GM12873 (cell line): Measurements from ENCODE around the gene ADGRA3.

Source experiments
- TF ChIP-seq, protein P1 (sequence below): IDR thresholded peaks from 2 replicates; pipeline ENCODE4 v1.5.1; 2012; ENCODE audit warnings: low read depth, mild to moderate bottlenecking, moderate library complexity, low read length, control low read depth; ENCODE audit not compliant: insufficient read depth; ENCODE audit errors: missing control alignments

Gene ADGRA3

DNA sequence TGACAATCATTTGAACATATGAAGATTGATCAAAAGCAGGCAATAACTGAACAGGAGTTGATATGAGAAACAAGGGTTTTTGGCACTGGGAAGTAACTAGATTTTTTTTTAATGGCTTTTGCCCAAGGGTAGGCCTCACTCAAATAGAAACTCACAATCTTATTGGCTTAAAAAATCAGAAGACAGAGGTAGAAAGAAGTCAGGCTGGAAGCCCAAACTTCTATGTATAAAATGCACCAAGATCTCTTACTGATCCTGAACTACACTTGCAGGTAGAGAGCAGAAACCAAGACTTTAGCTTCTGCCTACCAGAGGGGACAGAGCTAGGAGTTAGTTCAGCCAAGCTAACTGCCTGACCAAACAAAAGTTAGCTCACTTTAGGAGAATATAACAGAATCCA, 74.9 kb downstream of the ADGRA3 start:
- TF ChIP-seq, protein P1, sequence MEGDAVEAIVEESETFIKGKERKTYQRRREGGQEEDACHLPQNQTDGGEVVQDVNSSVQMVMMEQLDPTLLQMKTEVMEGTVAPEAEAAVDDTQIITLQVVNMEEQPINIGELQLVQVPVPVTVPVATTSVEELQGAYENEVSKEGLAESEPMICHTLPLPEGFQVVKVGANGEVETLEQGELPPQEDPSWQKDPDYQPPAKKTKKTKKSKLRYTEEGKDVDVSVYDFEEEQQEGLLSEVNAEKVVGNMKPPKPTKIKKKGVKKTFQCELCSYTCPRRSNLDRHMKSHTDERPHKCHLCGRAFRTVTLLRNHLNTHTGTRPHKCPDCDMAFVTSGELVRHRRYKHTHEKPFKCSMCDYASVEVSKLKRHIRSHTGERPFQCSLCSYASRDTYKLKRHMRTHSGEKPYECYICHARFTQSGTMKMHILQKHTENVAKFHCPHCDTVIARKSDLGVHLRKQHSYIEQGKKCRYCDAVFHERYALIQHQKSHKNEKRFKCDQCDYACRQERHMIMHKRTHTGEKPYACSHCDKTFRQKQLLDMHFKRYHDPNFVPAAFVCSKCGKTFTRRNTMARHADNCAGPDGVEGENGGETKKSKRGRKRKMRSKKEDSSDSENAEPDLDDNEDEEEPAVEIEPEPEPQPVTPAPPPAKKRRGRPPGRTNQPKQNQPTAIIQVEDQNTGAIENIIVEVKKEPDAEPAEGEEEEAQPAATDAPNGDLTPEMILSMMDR = no peak

DNA sequence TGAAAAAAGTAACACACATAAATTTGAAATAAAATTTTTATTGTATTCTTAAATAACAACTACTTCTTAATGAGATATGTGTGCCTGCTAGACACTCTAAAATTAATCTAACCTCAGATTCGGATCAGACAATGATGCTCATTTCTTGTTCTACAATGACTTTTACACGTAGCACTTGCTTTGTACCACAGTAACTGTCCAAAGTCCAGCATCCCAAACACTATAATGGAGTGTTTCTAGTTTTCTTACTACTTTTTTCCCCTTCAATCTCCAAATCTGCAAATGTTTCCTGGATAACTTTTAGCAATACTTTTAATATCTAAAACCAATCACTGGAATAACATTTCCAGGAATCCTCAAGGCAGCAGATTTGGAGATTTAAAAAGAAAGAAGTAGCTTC, 75.9 kb downstream of the ADGRA3 start:
- TF ChIP-seq, protein P1 = no peak

DNA sequence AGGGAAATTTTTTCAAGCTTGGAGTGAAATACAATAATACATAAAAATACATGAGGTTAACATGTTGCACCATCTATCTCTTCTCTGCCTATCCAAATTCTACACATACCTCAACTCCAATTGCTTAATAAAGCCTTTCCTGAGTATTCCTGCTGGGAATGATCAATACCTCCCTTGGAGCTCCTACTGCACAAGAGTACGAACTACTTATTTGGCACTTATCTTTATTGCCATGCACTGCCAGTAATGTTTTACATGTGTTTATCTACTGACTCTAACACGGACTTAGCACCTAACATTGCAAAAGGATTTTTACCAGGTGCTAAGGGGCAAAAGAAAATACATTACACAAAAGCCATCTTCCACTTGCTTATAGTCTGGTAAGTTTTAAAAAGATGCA, 80.2 kb downstream of the ADGRA3 start:
- TF ChIP-seq, protein P1 = no peak

DNA sequence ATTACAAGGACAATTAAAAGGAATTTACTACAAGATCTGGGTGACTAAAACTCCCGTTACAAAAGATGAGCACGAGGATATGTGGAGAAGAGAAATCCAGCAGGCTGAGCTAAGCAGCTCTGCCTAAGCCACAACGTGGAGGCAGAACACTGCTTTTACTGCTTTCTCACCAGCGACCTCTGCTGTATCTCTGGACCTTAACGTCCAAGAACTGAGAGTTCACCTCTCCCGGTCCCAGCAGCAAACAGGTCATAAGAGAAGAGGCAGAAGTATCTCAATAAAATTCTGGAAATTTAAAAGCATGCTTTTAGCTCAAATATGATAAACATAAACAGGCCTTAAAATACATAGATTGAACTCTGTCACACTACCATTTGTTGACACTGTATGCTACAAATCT, 81.0 kb downstream of the ADGRA3 start:
- TF ChIP-seq, protein P1 = peak; percentile 37

DNA sequence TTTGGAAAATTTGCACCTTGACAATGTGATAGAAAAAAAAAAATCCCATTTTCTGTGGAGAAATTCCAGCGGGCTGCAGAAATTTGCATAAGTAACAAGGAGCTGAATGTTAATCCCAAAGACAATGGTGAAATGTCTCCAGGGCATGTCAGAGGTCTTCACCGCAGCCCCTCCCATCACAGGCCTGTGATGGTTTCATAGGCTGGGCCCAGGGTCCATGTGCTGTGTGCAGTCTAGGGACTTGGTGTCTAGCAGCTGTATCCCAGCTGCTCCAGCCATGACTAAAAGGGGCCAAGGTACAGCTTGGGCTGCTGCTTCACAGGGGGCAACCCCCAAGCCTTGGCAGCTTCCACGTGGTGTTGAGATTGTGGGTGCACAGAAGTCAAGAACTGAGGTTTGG, 85.2 kb downstream of the ADGRA3 start:
- TF ChIP-seq, protein P1 = no peak

DNA sequence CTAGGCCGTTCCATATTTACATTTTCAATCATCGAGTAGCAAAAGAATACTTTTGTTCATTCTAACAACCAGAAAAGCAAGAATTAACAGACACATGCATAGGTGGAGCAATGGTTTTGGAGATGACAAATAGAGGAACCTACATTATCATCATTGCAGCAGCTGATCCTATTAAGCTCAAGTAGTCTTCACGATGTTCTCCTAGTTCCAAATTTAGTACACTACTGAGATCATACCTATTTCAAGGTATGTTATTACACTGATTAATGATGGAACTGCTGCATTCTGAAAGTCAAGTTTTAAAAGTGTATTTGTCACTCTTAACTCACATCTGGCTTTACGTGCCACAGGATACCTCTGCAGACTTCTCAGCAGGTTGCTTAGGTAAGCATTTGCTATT, 87.4 kb downstream of the ADGRA3 start:
- TF ChIP-seq, protein P1 = no peak

DNA sequence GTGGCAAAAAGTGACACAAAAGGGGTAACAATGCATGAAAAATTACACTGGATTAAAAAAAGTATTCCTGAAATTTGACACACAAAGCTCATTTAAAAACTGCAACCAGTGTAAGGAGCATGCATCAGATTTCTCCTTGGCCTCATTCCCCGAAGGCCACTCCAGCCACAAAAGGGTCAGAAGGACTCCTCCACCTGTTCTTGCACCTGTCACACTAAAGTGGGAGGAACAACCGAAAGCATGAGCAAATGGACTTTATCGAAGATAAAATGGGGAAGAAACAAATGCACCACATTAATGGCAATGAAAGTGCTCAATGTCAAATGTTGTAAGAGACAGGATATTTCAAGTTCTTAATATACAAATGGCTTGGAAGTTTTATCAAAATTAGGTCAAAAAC, 88.2 kb downstream of the ADGRA3 start:
- TF ChIP-seq, protein P1 = no peak

DNA sequence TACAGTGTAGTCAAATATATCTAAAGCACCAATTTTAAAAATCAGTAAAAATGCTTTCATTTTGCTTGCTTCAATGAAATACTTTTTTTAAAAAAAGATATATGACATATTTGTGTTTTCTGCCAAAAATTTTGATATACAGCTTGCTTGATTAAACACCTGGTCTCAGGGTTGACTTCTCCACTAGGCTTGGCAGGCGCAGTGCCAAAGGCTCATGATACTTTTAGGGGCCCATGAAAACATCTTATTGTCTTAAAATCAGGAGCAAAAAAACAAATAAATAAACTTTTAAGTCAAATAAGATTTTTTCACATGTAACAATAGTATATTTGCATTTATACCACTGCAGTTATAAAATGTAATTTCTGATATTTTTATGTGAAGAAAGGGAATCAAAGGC, 95.6 kb downstream of the ADGRA3 start:
- TF ChIP-seq, protein P1 = no peak
